Natural killer cell (primary cell): Measurements from ENCODE around the gene KIF21B. TPM values are rescaled to one million over a fixed set of nuclear protein-coding genes. Genes with fewer than 3 reads are reported as not detected.

ENCODE experiments used
- ATAC-seq, 3 donors: fragments of 150-1000 bp in 2 of 3; fragments of 200-7000 bp in 1 of 3; cut with Tn5 transposase; 1 replicate in 1 of 3; 2 replicates in 2 of 3; pipeline ENCODE4 v1.10.0; 2021; ENCODE audit warnings: mild to moderate bottlenecking in 2 of 3, moderate library complexity in 2 of 3
- DNase-seq, 2 donors: peaks; one replicate each; pipeline versions ENCODE4 v3.0.0 to v3.0.0-alpha.2; 2013 to 2021; ENCODE audit warnings: mixed read lengths in 1 of 2
- H3K27ac ChIP-seq: one replicate; pipeline ENCODE4 v1.5.1; 2013; ENCODE audit warnings: mild to moderate bottlenecking, low read length
- H3K27me3 ChIP-seq: one replicate; pipeline ENCODE4 v1.6.1; 2013; ENCODE audit warnings: low read length; ENCODE audit not compliant: control insufficient read depth, insufficient read depth
- H3K36me3 ChIP-seq: one replicate; pipeline ENCODE4 v1.6.1; 2013; ENCODE audit warnings: low read length; ENCODE audit not compliant: control insufficient read depth, insufficient read depth
- H3K4me1 ChIP-seq: one replicate; pipeline ENCODE4 v1.6.1; 2013; ENCODE audit warnings: low read length; ENCODE audit not compliant: control insufficient read depth, insufficient read depth
- H3K4me3 ChIP-seq: one replicate; pipeline ENCODE4 v1.5.1; 2013; ENCODE audit warnings: low read length
- H3K9me3 ChIP-seq: one replicate; pipeline ENCODE4 v1.6.1; 2013; ENCODE audit warnings: low read length; ENCODE audit not compliant: control insufficient read depth, insufficient read depth
- H3K27ac Mint-ChIP-seq, 2 donors: one replicate each; pipeline ENCODE4 v1.8.0; 2022; ENCODE audit warnings: mild to moderate bottlenecking in 2 of 2, mixed read lengths in 2 of 2, moderate library complexity in 1 of 2
- H3K27me3 Mint-ChIP-seq, 2 donors: one replicate each; pipeline ENCODE4 v1.8.0; 2022; ENCODE audit warnings: low read depth in 2 of 2, mixed read lengths in 2 of 2
- H3K36me3 Mint-ChIP-seq: one replicate; pipeline ENCODE4 v1.8.0; 2022; ENCODE audit warnings: mixed read lengths
- H3K4me1 Mint-ChIP-seq, 2 donors: one replicate each; pipeline ENCODE4 v1.8.0; 2022; ENCODE audit warnings: mixed read lengths in 2 of 2
- H3K4me3 Mint-ChIP-seq: one replicate; pipeline ENCODE4 v1.8.0; 2022; ENCODE audit warnings: mild to moderate bottlenecking, moderate library complexity, mixed read lengths
- H3K9me3 Mint-ChIP-seq, 2 donors: one replicate each; pipeline ENCODE4 v1.8.0; 2022; ENCODE audit warnings: mixed read lengths in 2 of 2
- CTCF ChIP-seq: fragments of 200-600 bp; IDR thresholded peaks from one replicate; pipeline ENCODE4 v1.8.0; 2022; ENCODE audit warnings: antibody characterized with exemption
- WGBS: methylation state at CpG from one replicate; pipeline ENCODE4 v1.1.7; 2013; ENCODE audit warnings: missing lambda C conversion rate; ENCODE audit not compliant: insufficient coverage; 5-methylcytosine and 5-hydroxymethylcytosine counted together
- intact Hi-C: fragments of 100-400 bp; cut with micrococcal nuclease; formaldehyde crosslinking; loops from one replicate; pipeline ENCODE4 v1.14.2; 2022
- total RNA-seq, 4 donors: library from RNA; stranded (reverse); fragments of 120-200 nt in 1 of 4; gene quantifications; one replicate each; pipeline versions ENCODE4 v1.2.3 to v1.2.4, GENCODE V29; 2013 to 2022

Gene KIF21B
- total RNA-seq, 3 donors from 2014 or later (not counting 1 experiment from before 2014, with no cell fraction given), result 102 to 129 (median 126) TPM

GRCh38 chr1:200982071-200982945 lies 41.2 kb downstream of the KIF21B start:
- Histone ChIP-seq H3K36me3 (peaks cover 87% of the 10 kb centered on the region), H3K9me3 (no peaks in the 10 kb centered on the region), H3K27me3 (no peaks in the 10 kb centered on the region), H3K4me3 (no peak overlapping the region), H3K27ac (no peak overlapping the region), H3K4me1 (no peaks in the 10 kb centered on the region)
- Mint-ChIP-seq H3K4me3 (no peak overlapping the region), H3K27ac (peak overlapping the region in 1 of 2 donors; percentile 65), H3K4me1 (peaks cover 0 to 4% of the 10 kb centered on the region in 2 donors), H3K36me3 (no peaks in the 10 kb centered on the region), H3K27me3 (no peaks in the 10 kb centered on the region), H3K9me3 (no peaks in the 10 kb centered on the region)
- 92% methylated on average over 19 of the region's 19 CpGs for WGBS
- intact Hi-C loops, result no loop called here
- TF ChIP-seq CTCF, result no peak
- DNase-seq, result no peak
- no peak for ATAC-seq

GRCh38 chr1:200981278-200981677 lies 42.2 kb downstream of the KIF21B start:
- Mint-ChIP-seq H3K27me3 (no peaks in the 10 kb centered on the region), H3K27ac (no peak overlapping the region), H3K4me1 (peaks cover 0 to 4% of the 10 kb centered on the region in 2 donors), H3K36me3 (no peaks in the 10 kb centered on the region), H3K9me3 (no peaks in the 10 kb centered on the region), H3K4me3 (no peak overlapping the region)
- intact Hi-C loops, result no loop called here
- WGBS, result 99% methylated on average over 4 of the region's 4 CpGs
- H3K27ac ChIP-seq, result no peak overlapping the region
- H3K4me1 ChIP-seq, result no peaks in the 10 kb centered on the region
- no peaks in the 10 kb centered on the region for H3K27me3 ChIP-seq
- ATAC-seq, result no peak
- no peak overlapping the region for H3K4me3 ChIP-seq
- TF ChIP-seq CTCF, result no peak
- peaks cover 88% of the 10 kb centered on the region for H3K36me3 ChIP-seq
- no peaks in the 10 kb centered on the region for H3K9me3 ChIP-seq
- no peak for DNase-seq

GRCh38 chr1:200980873-200981272 lies 42.6 kb downstream of the KIF21B start:
- DNase-seq (no peak), ATAC-seq (no peak)
- H3K27me3 Mint-ChIP-seq, result no peaks in the 10 kb centered on the region
- no peak overlapping the region for H3K27ac ChIP-seq
- H3K9me3 Mint-ChIP-seq, result no peaks in the 10 kb centered on the region
- intact Hi-C loops, result no loop called here
- no peaks in the 10 kb centered on the region for H3K4me1 ChIP-seq
- no peaks in the 10 kb centered on the region for H3K27me3 ChIP-seq
- H3K9me3 ChIP-seq, result no peaks in the 10 kb centered on the region
- 99% methylated on average over 10 of the region's 10 CpGs for WGBS
- H3K4me1 Mint-ChIP-seq, result peaks cover 0 to 4% of the 10 kb centered on the region in 2 donors
- peak overlapping the region in 1 of 2 donors; percentile 56 for H3K27ac Mint-ChIP-seq
- no peak overlapping the region for H3K4me3 Mint-ChIP-seq
- H3K36me3 ChIP-seq, result peaks cover 85% of the 10 kb centered on the region
- H3K4me3 ChIP-seq, result no peak overlapping the region
- H3K36me3 Mint-ChIP-seq, result no peaks in the 10 kb centered on the region
- no peak for TF ChIP-seq CTCF
